ENCODE measurements around the gene RBPJ.

Gene RBPJ

GRCh38 chr4:26360273-26360672, 39.5 kb downstream of the RBPJ start:
- no peak for TF ChIP-seq CTCF (IDR thresholded peaks at IDR 0.05; ENCODE audit: low read depth, low read length, missing control alignments)
- in situ Hi-C loops (cut with HindIII; ENCODE audit: low pct_ligation_motif_present, low sequenced_read_pairs), result no loop called here
- DNase-seq, result no peak

GRCh38 chr4:26360864-26361263, 40.0 kb downstream of the RBPJ start:
- no peak for DNase-seq
- H3K4me3 ChIP-seq (ENCODE audit: low read depth, low read length), result no peak overlapping the region
- no peaks in the 10 kb centered on the region for H3K27me3 ChIP-seq (replicated peaks)
- H3K36me3 ChIP-seq (replicated peaks), result no peaks in the 10 kb centered on the region
- TF ChIP-seq CTCF (IDR thresholded peaks at IDR 0.05; ENCODE audit: low read depth, low read length, missing control alignments), result no peak
- in situ Hi-C loops (cut with HindIII; ENCODE audit: low pct_ligation_motif_present, low sequenced_read_pairs), result no loop called here
- H3K27ac ChIP-seq, result no peak overlapping the region

More at GRCh38 chr4:26360273-26360672, 39.5 kb downstream of the RBPJ start:
- Histone ChIP-seq H3K36me3 (replicated peaks) (no peaks in the 10 kb centered on the region), H3K27ac (no peak overlapping the region), H3K27me3 (replicated peaks) (no peaks in the 10 kb centered on the region), H3K4me3 (ENCODE audit: low read depth, low read length) (no peak overlapping the region)

- in situ Hi-C loops (cut with HindIII; ENCODE audit: low pct_ligation_motif_present, low sequenced_read_pairs), result no loop called here
- no peaks in the 10 kb centered on the region for H3K36me3 ChIP-seq (replicated peaks)
- H3K4me3 ChIP-seq (ENCODE audit: low read depth, low read length), result no peak overlapping the region
- TF ChIP-seq CTCF (IDR thresholded peaks at IDR 0.05; ENCODE audit: low read depth, low read length, missing control alignments), result no peak
- DNase-seq, result no peak
- no peak overlapping the region for H3K27ac ChIP-seq
- H3K27me3 ChIP-seq (replicated peaks), result no peaks in the 10 kb centered on the region
These were observed 40.5 kb downstream of the RBPJ start for GRCh38 chr4:26361297-26361696.

- Histone ChIP-seq H3K36me3 (replicated peaks) (no peaks in the 10 kb centered on the region), H3K27me3 (replicated peaks) (no peaks in the 10 kb centered on the region), H3K27ac (no peak overlapping the region), H3K4me3 (ENCODE audit: low read depth, low read length) (no peak overlapping the region)
- DNase-seq, result no peak
- in situ Hi-C loops (cut with HindIII; ENCODE audit: low pct_ligation_motif_present, low sequenced_read_pairs), result no loop called here
- TF ChIP-seq CTCF (IDR thresholded peaks at IDR 0.05; ENCODE audit: low read depth, low read length, missing control alignments), result no peak
These were observed 42.1 kb downstream of the RBPJ start for GRCh38 chr4:26362745-26363439.

GRCh38 chr4:26365537-26366150, 44.8 kb downstream of the RBPJ start:
- H3K27me3 ChIP-seq (replicated peaks), result no peaks in the 10 kb centered on the region

More at GRCh38 chr4:26365537-26366150, 44.8 kb downstream of the RBPJ start:
- no peak for DNase-seq
- in situ Hi-C loops (cut with HindIII; ENCODE audit: low pct_ligation_motif_present, low sequenced_read_pairs), result no loop called here
- Histone ChIP-seq H3K36me3 (replicated peaks) (no peaks in the 10 kb centered on the region), H3K4me3 (ENCODE audit: low read depth, low read length) (no peak overlapping the region), H3K27ac (no peak overlapping the region)
- no peak for TF ChIP-seq CTCF (IDR thresholded peaks at IDR 0.05; ENCODE audit: low read depth, low read length, missing control alignments)

Measured in brain microvascular endothelial cell (primary cell).